GM10266 (cell line): ENCODE results near the gene BEND5.

ENCODE experiments used
- DNase-seq: peaks from one replicate; pipeline ENCODE4 v3.0.0; 2012; ENCODE audit errors: extremely low spot score
- TF ChIP-seq, protein P1 (sequence below): IDR thresholded peaks from 2 replicates; pipeline ENCODE4 v1.5.1; 2012; ENCODE audit warnings: mild to moderate bottlenecking, low read depth; ENCODE audit not compliant: control insufficient read depth, insufficient read depth; ENCODE audit errors: missing control alignments

Gene BEND5

DNA sequence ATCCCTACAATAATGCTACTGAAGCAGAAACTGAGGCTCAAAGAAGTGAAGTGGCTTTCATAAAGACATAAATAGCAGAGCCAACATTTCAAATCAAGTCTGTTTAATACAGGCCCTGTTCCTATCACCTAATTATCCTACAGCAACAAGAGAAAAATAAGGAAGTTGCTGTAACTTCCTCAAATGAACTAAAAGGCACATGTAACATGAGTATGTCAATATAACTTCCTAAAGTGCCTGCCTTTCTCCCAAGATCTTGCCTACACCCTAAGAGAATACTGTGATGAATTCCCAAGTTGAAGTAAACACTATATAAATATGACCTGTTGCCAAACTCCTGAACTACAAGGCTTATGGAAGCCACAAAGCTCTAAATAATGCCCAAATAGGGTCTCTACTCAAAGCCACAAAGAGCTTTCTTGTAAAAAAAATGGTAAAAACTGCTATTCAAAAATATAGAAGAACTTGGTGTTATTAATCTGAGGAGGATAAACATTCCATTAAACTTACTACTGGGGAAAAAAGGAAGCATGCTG is 8.6 kb downstream of the BEND5 start:
- TF ChIP-seq, protein P1, sequence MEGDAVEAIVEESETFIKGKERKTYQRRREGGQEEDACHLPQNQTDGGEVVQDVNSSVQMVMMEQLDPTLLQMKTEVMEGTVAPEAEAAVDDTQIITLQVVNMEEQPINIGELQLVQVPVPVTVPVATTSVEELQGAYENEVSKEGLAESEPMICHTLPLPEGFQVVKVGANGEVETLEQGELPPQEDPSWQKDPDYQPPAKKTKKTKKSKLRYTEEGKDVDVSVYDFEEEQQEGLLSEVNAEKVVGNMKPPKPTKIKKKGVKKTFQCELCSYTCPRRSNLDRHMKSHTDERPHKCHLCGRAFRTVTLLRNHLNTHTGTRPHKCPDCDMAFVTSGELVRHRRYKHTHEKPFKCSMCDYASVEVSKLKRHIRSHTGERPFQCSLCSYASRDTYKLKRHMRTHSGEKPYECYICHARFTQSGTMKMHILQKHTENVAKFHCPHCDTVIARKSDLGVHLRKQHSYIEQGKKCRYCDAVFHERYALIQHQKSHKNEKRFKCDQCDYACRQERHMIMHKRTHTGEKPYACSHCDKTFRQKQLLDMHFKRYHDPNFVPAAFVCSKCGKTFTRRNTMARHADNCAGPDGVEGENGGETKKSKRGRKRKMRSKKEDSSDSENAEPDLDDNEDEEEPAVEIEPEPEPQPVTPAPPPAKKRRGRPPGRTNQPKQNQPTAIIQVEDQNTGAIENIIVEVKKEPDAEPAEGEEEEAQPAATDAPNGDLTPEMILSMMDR: no peak
- DNase-seq: no peak

- TF ChIP-seq, protein P1: no peak
- no peak for DNase-seq
Observed at GRCh38 chr1:48765335-48765734, 11.4 kb downstream of the BEND5 start.

DNA sequence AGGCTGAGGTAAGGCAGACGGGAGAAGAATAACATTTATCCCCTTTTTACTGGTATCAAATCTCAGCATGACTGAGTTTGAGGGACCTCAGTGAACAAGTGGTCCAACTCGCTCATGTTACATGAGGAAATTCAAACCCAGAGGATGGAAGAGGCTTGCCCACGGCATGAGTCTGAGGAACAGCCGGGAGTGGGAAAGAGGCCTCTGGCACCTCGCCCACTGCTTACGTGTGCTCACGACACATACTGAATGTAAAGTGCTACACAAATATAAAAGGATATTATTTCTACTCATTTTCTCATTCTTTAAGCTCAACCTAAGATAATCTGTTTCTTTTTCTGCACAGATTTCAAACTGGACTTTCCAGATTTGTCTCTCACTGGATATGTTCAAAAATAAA is 14.7 kb downstream of the BEND5 start:
- TF ChIP-seq, protein P1: no peak
- no peak for DNase-seq

DNA sequence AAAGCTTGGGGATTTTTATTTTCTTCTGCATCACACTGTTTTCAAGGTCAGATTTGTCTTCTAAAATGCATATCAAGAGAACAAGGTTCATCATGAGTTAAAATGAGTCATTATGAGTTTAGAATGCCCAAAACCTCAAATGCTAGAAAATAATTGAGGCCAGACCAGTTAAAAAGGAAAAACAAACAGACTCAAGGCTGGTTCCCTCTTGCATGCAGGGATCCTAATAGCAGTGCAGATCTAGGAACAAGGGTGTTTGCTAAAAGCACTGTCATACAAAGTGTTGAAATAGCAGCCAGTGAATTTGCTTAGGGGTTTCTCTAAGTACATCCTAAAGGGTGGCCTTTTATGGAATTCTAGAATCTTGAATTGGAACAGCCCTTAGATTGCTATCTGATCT is 15.3 kb downstream of the BEND5 start:
- TF ChIP-seq, protein P1: no peak
- DNase-seq: no peak

GRCh38 chr1:48760857-48761256 is 15.8 kb downstream of the BEND5 start:
- DNase-seq: no peak
- TF ChIP-seq, protein P1: no peak

GRCh38 chr1:48758976-48759375 is 17.7 kb downstream of the BEND5 start:
- no peak for DNase-seq
- TF ChIP-seq, protein P1: no peak

DNA sequence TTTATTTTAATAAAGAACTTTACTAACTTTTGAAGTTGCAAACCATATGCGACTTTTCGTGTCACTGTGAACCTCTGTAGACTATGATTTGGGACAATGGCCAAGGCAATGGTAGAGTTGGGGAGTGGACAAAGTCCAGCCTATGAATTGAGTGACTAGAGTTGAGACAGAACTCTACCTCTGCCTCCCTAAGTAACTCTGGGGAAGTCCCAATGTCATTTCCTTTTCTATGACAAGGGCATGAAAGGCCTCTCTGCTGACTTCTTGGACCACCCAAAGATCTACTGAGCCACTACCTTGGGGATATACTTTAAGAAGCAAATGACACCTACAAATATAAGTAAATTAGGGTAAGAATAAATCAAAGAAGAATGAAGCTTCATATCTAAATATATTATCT is 19.3 kb downstream of the BEND5 start:
- DNase-seq: no peak
- TF ChIP-seq, protein P1: no peak
